HG03095 (cell line): ENCODE results near the gene ACTN1.
"Not testable (repeated sequence)": the region's sequence is repeated elsewhere in the genome, so short reads cannot be mapped to it uniquely, and the experiment has no call there.

Source experiments
- ATAC-seq: cut with Tn5 transposase; IDR thresholded peaks from one replicate; pipeline ENCODE4 v1.9.1; 2021; ENCODE audit warnings: moderate library complexity; ENCODE audit not compliant: unreplicated experiment

ACTN1 gene

GRCh38 chr14:68986926-68987652 is 8.0 kb upstream of the ACTN1 start:
- ATAC-seq, result no peak

GRCh38 chr14:68986225-68986624 is 7.1 kb upstream of the ACTN1 start:
- ATAC-seq, result no peak

GRCh38 chr14:68984686-68985085 is 5.6 kb upstream of the ACTN1 start:
- no peak for ATAC-seq

GRCh38 chr14:68983191-68983590 is 4.1 kb upstream of the ACTN1 start:
- ATAC-seq, result no peak

GRCh38 chr14:68982581-68982980 is 3.5 kb upstream of the ACTN1 start:
- ATAC-seq, result no peak

GRCh38 chr14:68981539-68981976 is 2.5 kb upstream of the ACTN1 start:
- no peak for ATAC-seq

GRCh38 chr14:68981139-68981538 is 2.0 kb upstream of the ACTN1 start:
- ATAC-seq, result no peak

GRCh38 chr14:68979722-68980451 is 785 bp upstream of the ACTN1 start:
- ATAC-seq, result no peak

- no peak for ATAC-seq
Observed at GRCh38 chr14:68978172-68978911, 760 bp downstream of the ACTN1 start.

GRCh38 chr14:68977718-68978171 is 1.4 kb downstream of the ACTN1 start:
- no peak for ATAC-seq

- ATAC-seq, result no peak
Observed at GRCh38 chr14:68977180-68977717, 1.9 kb downstream of the ACTN1 start.

GRCh38 chr14:68976160-68977067 is 2.7 kb downstream of the ACTN1 start:
- no peak for ATAC-seq

- ATAC-seq, result no peak
Observed at GRCh38 chr14:68975667-68976066, 3.4 kb downstream of the ACTN1 start.

- ATAC-seq, result no peak
Observed at GRCh38 chr14:68974759-68975347, 4.2 kb downstream of the ACTN1 start.

- no peak for ATAC-seq
Observed at GRCh38 chr14:68973639-68974038, 5.5 kb downstream of the ACTN1 start.

- not testable (repeated sequence) for ATAC-seq
Observed at GRCh38 chr14:68973219-68973565, 5.9 kb downstream of the ACTN1 start.

- no peak for ATAC-seq
Observed at GRCh38 chr14:68972507-68973218, 6.4 kb downstream of the ACTN1 start.

GRCh38 chr14:68971411-68972035 is 7.6 kb downstream of the ACTN1 start:
- no peak for ATAC-seq

GRCh38 chr14:68970736-68971135 is 8.4 kb downstream of the ACTN1 start:
- no peak for ATAC-seq
